Left lung (tissue), 10 donors: ENCODE results near the gene PPFIA3. TPM values are rescaled to one million over a fixed set of nuclear protein-coding genes. Genes with fewer than 3 reads are reported as not detected.

Experiments
- ATAC-seq: fragments of 200-7000 bp; cut with Tn5 transposase; one replicate; pipeline ENCODE4 v1.9.1; 2020; ENCODE audit warnings: moderate library complexity
- DNase-seq, 4 donors: peaks; one replicate each; pipeline ENCODE4 v3.0.0-alpha.2; 2013 to 2020
- H3K27ac ChIP-seq, 2 donors: fragments of 200-600 bp; sonication (generic) in 1 of 2; one replicate each; pipeline versions ENCODE4 v1.5.0 to v1.8.0; 2020 to 2021
- H3K27me3 ChIP-seq, 2 donors: fragments of 200-600 bp; sonication (generic) in 1 of 2; one replicate each; pipeline versions ENCODE4 v1.5.0 to v1.8.0; 2020 to 2021
- H3K36me3 ChIP-seq, 2 donors: fragments of 200-600 bp; sonication (generic) in 1 of 2; one replicate each; pipeline versions ENCODE4 v1.5.0 to v1.8.0; 2020 to 2021
- H3K4me1 ChIP-seq, 2 donors: fragments of 200-600 bp; one replicate each; pipeline ENCODE4 v1.8.0; 2021
- H3K4me3 ChIP-seq, 2 donors: fragments of 200-600 bp; sonication (generic) in 1 of 2; one replicate each; pipeline versions ENCODE4 v1.5.0 to v1.8.0; 2020 to 2021; ENCODE audit warnings: mild to moderate bottlenecking in 1 of 2
- H3K9me3 ChIP-seq, 2 donors: fragments of 200-600 bp; sonication (generic) in 1 of 2; one replicate each; pipeline versions ENCODE4 v1.5.0 to v1.8.0; 2020 to 2021
- CTCF ChIP-seq, 2 donors: fragments of 200-600 bp; sonication (generic) in 1 of 2; IDR thresholded peaks; one replicate each; pipeline versions ENCODE4 v1.5.0 to v1.8.0; 2021; ENCODE audit warnings: antibody characterized with exemption in 2 of 2
- intact Hi-C, 2 donors: fragments of 100-400 bp; cut with DNase I; formaldehyde crosslinking; loops; one replicate each; pipeline versions ENCODE4 v1.11.2 to v1.14.2; 2022
- polyA plus RNA-seq, 6 donors: library from polyadenylated mRNA; unstranded; fragments of 120-200 nt; gene quantifications; one replicate each; pipeline ENCODE4 v1.2.1, GENCODE V29; 2013; ENCODE audit not compliant: insufficient read length in 6 of 6
- total RNA-seq, 2 donors: library from RNA; stranded (reverse); fragmentation: NEBNext Ultra II Directional; extraction: Animal tissue kit (Norgen Biotek cat#: 25700); gene quantifications; one replicate each; pipeline ENCODE4 v1.2.1, GENCODE V29; 2021
- donor health status: DM: no; HTN: yes; CAD: no.
- donor health status: DM: no; HTN: no; CAD: no.

PPFIA3 gene
- total and polyA plus RNA-seq, 8 donors = 5.9 to 9.9 (median 7.6) TPM

DNA sequence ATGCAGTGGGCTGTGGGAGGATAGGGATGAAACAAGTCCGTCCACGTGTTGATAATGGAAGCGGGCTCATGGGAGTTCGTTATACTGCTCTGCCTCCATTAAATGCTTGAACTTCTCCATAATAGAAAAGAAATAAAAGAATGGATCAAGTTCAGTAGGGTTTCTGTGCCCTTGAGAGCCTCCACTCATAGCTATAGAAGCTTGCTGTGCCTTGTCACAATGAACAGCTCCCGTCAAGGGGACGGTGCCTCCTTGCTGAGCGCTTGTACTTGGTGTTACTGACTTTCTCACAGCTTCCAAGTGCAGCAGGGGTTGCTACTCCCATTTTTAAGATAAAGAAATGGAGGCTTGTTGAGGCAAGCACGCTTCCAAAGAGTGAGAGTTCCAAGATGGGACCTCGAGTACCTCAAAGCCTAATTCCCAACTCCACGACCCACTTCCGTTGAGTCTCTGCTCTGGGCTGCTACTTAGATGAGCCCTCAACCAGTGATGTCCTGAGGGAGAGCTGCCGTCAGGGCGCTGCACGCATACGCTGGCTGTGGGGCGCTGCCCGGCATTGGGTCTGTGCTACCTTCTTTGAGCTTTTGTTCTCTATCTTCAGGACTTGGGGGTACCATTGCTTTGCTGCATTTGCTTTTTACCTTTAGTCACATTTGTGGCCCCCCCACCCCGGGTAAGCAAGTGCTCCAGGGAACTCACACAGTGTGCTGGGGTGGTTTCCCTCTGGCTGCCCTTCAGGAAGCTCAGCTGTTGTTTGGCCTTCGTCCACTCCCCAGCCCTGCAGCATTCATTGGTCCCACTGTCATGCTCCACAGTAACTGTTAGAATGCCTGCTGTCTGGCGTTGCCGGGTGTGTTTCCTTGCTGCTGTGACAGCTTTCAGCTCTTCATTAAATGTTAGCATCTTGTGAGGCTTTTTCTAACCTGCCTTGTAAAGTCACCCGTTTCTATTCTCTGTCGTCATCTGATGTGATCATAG lies 24.6 kb upstream of the PPFIA3 start:
- ATAC-seq = no peak
- intact Hi-C loops = loop anchor here in 1 of 2 donors (5.0 kb wide), 1 partner anchor 53 kb away; no protein-coding TSS in a partner anchor
- H3K36me3 ChIP-seq = peaks cover 11 to 100% of the 10 kb centered on the region in 2 donors

DNA sequence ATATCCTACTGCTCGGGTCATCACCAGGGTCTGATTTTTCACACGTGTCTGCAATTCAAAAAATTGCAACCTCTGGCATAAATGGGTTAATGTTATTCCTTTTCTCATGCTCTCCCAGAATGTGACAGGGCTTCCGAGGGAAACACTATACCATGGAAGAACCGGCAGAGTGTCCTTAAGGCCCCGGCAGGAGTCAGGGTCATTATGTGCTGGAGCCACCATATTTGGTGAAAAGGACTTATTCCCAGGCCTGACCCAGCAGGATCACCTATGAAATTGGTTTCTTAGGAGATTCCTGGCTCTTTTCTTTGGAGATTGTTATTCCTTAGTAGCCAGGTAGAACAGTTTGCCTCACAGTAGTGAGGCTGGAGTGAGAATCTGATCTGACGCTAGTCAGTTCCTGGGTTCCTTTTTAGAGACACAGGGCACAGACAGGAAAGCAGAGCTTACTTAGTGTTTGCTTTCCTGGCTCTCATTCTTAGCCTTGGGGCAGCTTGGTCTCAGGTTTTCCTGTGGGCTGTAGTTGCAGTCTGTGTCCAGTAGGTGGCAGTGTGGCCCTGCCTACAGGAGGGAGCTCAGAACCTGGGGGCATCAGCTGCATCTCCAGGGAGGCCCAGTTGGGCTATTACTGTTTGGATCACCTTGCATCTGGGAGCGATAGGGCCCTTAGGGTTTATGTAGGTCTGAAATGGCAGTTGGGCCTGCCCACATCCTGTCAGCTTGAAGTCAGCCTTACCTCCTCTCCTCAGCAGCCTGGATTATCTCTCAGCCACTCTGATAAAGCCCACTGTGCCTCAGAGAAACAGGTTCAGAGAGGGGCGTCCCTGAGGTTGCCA lies 21.7 kb upstream of the PPFIA3 start:
- peak; percentile 98 for TF ChIP-seq CTCF (IDR thresholded peaks at IDR 0.05)
- peak; percentile 96 for ATAC-seq
- H3K27ac ChIP-seq = no peak overlapping the region
- no peaks in the 10 kb centered on the region for H3K9me3 ChIP-seq
- peaks cover 0 to 5% of the 10 kb centered on the region in 2 donors for H3K4me1 ChIP-seq
- peak in 3 of 4 donors; percentile 51 to 75 (median 65) for DNase-seq
- H3K4me3 ChIP-seq = no peak overlapping the region
- H3K27me3 ChIP-seq = no peaks in the 10 kb centered on the region
- intact Hi-C loops = loop anchor here in 1 of 2 donors (5.0 kb wide), 1 partner anchor 50 kb away; no protein-coding TSS in a partner anchor
- H3K36me3 ChIP-seq = peaks cover 5 to 100% of the 10 kb centered on the region in 2 donors

More for the DNA sequence above, 24.6 kb upstream of the PPFIA3 start:
- no peak for TF ChIP-seq CTCF (IDR thresholded peaks at IDR 0.05)
- no peaks in the 10 kb centered on the region for H3K9me3 ChIP-seq
- H3K27ac ChIP-seq = no peak overlapping the region
- no peaks in the 10 kb centered on the region for H3K27me3 ChIP-seq
- H3K4me1 ChIP-seq = peaks cover 0 to 5% of the 10 kb centered on the region in 2 donors
- DNase-seq = no peak
- no peak overlapping the region for H3K4me3 ChIP-seq

DNA sequence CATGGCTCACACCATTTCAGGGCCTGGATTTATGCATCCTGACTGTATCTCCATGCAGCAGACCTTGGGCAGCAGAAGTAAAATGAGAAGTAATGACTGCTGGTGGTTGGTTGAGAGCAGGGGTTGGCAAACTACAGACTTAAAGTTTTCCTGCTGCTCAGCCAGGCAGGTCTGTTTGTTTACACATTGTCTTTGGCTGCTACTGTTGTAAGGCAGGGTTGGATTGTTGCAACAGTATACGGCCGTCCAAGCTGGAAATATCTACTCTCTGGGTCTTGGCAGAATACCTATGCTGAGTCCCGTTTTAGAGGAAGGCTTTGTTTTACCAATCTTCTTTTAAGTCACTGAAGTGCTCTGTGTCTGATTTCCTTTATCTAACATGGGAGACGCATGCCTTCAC lies 20.5 kb upstream of the PPFIA3 start:
- ATAC-seq = no peak
- no peak for TF ChIP-seq CTCF (IDR thresholded peaks at IDR 0.05)
- no peak overlapping the region for H3K27ac ChIP-seq

GRCh38 chr19:49101160-49101559 lies 18.2 kb upstream of the PPFIA3 start:
- no peak for ATAC-seq
- DNase-seq = no peak
- Histone ChIP-seq H3K4me3 (no peak overlapping the region), H3K27ac (no peak overlapping the region), H3K9me3 (no peaks in the 10 kb centered on the region), H3K36me3 (peaks cover 5 to 100% of the 10 kb centered on the region in 2 donors), H3K27me3 (no peaks in the 10 kb centered on the region), H3K4me1 (no peaks in the 10 kb centered on the region)
- intact Hi-C loops = loop anchor here in 1 of 2 donors (10.0 kb wide), 1 partner anchor 104 kb away; no protein-coding TSS in a partner anchor
- no peak for TF ChIP-seq CTCF (IDR thresholded peaks at IDR 0.05)

More for the DNA sequence above, 20.5 kb upstream of the PPFIA3 start:
- H3K27me3 ChIP-seq = no peaks in the 10 kb centered on the region
- peaks cover 5 to 100% of the 10 kb centered on the region in 2 donors for H3K36me3 ChIP-seq
- H3K4me3 ChIP-seq = no peak overlapping the region
- intact Hi-C loops = loop anchor here in 1 of 2 donors (5.0 kb wide), 1 partner anchor 49 kb away; no protein-coding TSS in a partner anchor
- H3K9me3 ChIP-seq = no peaks in the 10 kb centered on the region
- no peak for DNase-seq
- H3K4me1 ChIP-seq = peaks cover 0 to 5% of the 10 kb centered on the region in 2 donors
